ENCODE measurements around the gene AMZ2.
A peak's percentile ranks its signal among the peaks of the same experiment; 100 is the strongest.

AMZ2 gene

DNA sequence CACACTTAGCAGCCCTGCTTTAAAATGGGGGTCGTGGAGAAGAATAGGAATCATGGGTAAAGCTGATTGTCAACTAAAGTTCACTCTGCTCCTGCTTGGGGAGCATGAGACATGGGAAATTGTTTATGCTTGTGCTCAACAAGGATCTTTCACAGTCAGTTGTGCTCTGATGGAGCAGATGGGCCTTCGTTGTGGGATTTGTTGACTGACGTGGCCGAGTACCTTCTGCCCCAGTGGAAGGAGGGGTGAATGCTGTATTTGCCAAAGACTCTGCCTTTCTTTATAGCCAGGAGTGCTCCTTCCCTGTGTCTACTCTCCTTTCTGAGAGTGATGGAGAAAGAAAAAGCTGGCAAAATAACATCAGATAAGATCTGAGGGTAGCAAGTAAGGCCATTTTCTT lies 54.8 kb downstream of the AMZ2 start:
- H4K8ac ChIP-seq (ENCODE audit: low read length), result peak overlapping the region; percentile 32
- no peak for DNase-seq
- 78% methylated on average over 4 of the region's 4 CpGs for WGBS

DNA sequence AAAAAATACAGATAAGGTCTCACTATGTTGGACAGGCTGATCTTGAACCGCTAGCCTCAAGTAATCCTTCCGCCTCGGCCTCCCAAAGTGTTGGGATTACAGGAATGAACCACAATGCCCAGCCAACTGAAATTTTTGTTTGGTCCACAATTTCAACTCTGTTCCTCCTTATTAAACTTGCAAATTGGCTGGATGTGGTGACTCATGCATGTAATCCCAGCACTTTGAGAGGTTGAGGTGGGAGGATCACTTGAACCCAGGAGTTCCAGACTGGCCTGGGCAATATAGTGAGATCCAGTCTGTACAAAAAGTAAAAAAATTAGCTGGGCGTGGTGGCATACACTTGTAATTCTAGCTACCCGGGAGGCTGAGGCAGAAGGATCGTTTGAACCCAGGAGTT lies 56.9 kb downstream of the AMZ2 start:
- no peak overlapping the region for H3K18ac ChIP-seq (ENCODE audit: low read depth in 1 of 2, low read length in 2 of 2)
- H3K4me3 ChIP-seq (ENCODE audit: insufficient read depth in 1 of 2, low read depth in 1 of 2, low read length in 2 of 2), result no peak overlapping the region
- H2BK5ac ChIP-seq (ENCODE audit: low read depth, low read length, poor library complexity, severe bottlenecking), result no peak overlapping the region
- H4K8ac ChIP-seq (ENCODE audit: low read length), result no peak overlapping the region
- peak overlapping the region; percentile 30 for H2BK120ac ChIP-seq (ENCODE audit: low read depth, low read length)
- no peak overlapping the region for H3K23ac ChIP-seq (ENCODE audit: low read length in 2 of 2)
- H3K79me1 ChIP-seq (replicated peaks; ENCODE audit: low read length, poor library complexity, severe bottlenecking), result no peaks in the 10 kb centered on the region
- H3K4me1 ChIP-seq (ENCODE audit: control insufficient read depth, insufficient read depth, low read depth, low read length), result peaks cover 5% of the 10 kb centered on the region
- no peak overlapping the region for H2BK15ac ChIP-seq (ENCODE audit: low read depth, poor library complexity, severe bottlenecking)
- no peak overlapping the region for H3K9ac ChIP-seq (ENCODE audit: low read length)
- DNase-seq, result no peak
- H4K91ac ChIP-seq (ENCODE audit: low read length), result no peak overlapping the region
- H3K9me3 ChIP-seq (ENCODE audit: control insufficient read depth, low read length), result peaks cover 5% of the 10 kb centered on the region
- no peak overlapping the region for H3K27ac ChIP-seq (ENCODE audit: low read length, poor library complexity, severe bottlenecking)
- H3K27me3 ChIP-seq (ENCODE audit: control insufficient read depth in 1 of 2, insufficient read depth in 1 of 2, low read length in 2 of 2), result peaks cover 0 to 9% of the 10 kb centered on the region in 2 experiments
- H2AK5ac ChIP-seq (ENCODE audit: low read length, severe bottlenecking), result no peak overlapping the region
- H2BK12ac ChIP-seq (ENCODE audit: low read length in 2 of 2), result no peak overlapping the region
- H2AFZ ChIP-seq (ENCODE audit: low read depth, low read length), result no peak overlapping the region
- peak overlapping the region in 1 of 2 experiments; percentile 12 for H3K4ac ChIP-seq (ENCODE audit: low read depth in 1 of 2, low read length in 2 of 2)
- H3K4me2 ChIP-seq (ENCODE audit: low read length, poor library complexity, severe bottlenecking), result no peak overlapping the region
- WGBS, result 95% methylated on average over 5 of the region's 6 CpGs
- peaks cover 0 to 3% of the 10 kb centered on the region in 2 experiments for H3K36me3 ChIP-seq (ENCODE audit: control insufficient read depth in 1 of 2, insufficient read depth in 2 of 2, low read depth in 1 of 2, low read length in 2 of 2)
- H3K14ac ChIP-seq (ENCODE audit: low read length in 2 of 2), result no peak overlapping the region

More for the DNA sequence above, 54.8 kb downstream of the AMZ2 start:
- no peak overlapping the region for H2AK5ac ChIP-seq (ENCODE audit: low read length, severe bottlenecking)
- H3K4me2 ChIP-seq (ENCODE audit: low read length, poor library complexity, severe bottlenecking), result no peak overlapping the region
- H3K4ac ChIP-seq (ENCODE audit: low read depth in 1 of 2, low read length in 2 of 2), result peak overlapping the region in 1 of 2 experiments; percentile 43
- H4K91ac ChIP-seq (ENCODE audit: low read length), result peak overlapping the region; percentile 47
- peak overlapping the region; percentile 17 for H3K27ac ChIP-seq (ENCODE audit: low read length, poor library complexity, severe bottlenecking)
- H3K79me1 ChIP-seq (replicated peaks; ENCODE audit: low read length, poor library complexity, severe bottlenecking), result no peaks in the 10 kb centered on the region
- H2BK12ac ChIP-seq (ENCODE audit: low read length in 2 of 2), result peak overlapping the region; percentile 11 to 83
- H2BK120ac ChIP-seq (ENCODE audit: low read depth, low read length), result no peak overlapping the region
- no peak overlapping the region for H2AFZ ChIP-seq (ENCODE audit: low read depth, low read length)
- H3K36me3 ChIP-seq (ENCODE audit: control insufficient read depth in 1 of 2, insufficient read depth in 2 of 2, low read depth in 1 of 2, low read length in 2 of 2), result no peaks in the 10 kb centered on the region
- peak overlapping the region in 1 of 2 experiments; percentile 38 for H3K18ac ChIP-seq (ENCODE audit: low read depth in 1 of 2, low read length in 2 of 2)
- peaks cover 5% of the 10 kb centered on the region for H3K9me3 ChIP-seq (ENCODE audit: control insufficient read depth, low read length)
- peaks cover 0 to 9% of the 10 kb centered on the region in 2 experiments for H3K27me3 ChIP-seq (ENCODE audit: control insufficient read depth in 1 of 2, insufficient read depth in 1 of 2, low read length in 2 of 2)
- no peak overlapping the region for H3K14ac ChIP-seq (ENCODE audit: low read length in 2 of 2)
- H3K9ac ChIP-seq (ENCODE audit: low read length), result no peak overlapping the region
- H3K23ac ChIP-seq (ENCODE audit: low read length in 2 of 2), result no peak overlapping the region
- no peak overlapping the region for H2BK15ac ChIP-seq (ENCODE audit: low read depth, poor library complexity, severe bottlenecking)
- H3K4me1 ChIP-seq (ENCODE audit: control insufficient read depth, insufficient read depth, low read depth, low read length), result peaks cover 5% of the 10 kb centered on the region
- no peak overlapping the region for H3K4me3 ChIP-seq (ENCODE audit: insufficient read depth in 1 of 2, low read depth in 1 of 2, low read length in 2 of 2)
- H2BK5ac ChIP-seq (ENCODE audit: low read depth, low read length, poor library complexity, severe bottlenecking), result no peak overlapping the region

DNA sequence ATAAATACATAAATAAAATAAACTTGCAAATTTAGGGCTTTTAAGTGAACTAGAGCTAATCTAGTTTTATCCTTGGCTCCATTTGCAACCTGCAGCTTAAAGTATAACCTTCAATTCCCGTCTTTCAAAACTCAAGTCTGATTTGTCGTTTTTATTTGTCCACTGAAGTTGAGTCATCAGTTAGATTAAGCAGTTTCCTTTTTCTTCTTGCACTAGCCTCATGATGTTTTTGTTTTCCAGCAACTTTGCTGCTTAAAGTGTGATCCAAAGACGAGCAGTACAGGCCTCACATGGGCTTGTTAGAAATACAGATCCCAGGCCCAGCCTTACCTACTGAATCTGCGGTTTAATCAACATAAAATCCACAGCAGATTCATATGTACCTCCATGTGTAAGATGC lies 57.3 kb downstream of the AMZ2 start:
- WGBS, result 70% methylated on average over 4 of the region's 4 CpGs
- DNase-seq, result peak; percentile 48
- Histone ChIP-seq H2BK120ac (ENCODE audit: low read depth, low read length) (no peak overlapping the region), H3K9me3 (ENCODE audit: control insufficient read depth, low read length) (peaks cover 5% of the 10 kb centered on the region), H2BK5ac (ENCODE audit: low read depth, low read length, poor library complexity, severe bottlenecking) (no peak overlapping the region), H3K27me3 (ENCODE audit: control insufficient read depth in 1 of 2, insufficient read depth in 1 of 2, low read length in 2 of 2) (peaks cover 0 to 9% of the 10 kb centered on the region in 2 experiments), H4K91ac (ENCODE audit: low read length) (no peak overlapping the region), H3K4ac (ENCODE audit: low read depth in 1 of 2, low read length in 2 of 2) (no peak overlapping the region), H4K8ac (ENCODE audit: low read length) (no peak overlapping the region), H2BK15ac (ENCODE audit: low read depth, poor library complexity, severe bottlenecking) (no peak overlapping the region), H3K23ac (ENCODE audit: low read length in 2 of 2) (no peak overlapping the region), H3K27ac (ENCODE audit: low read length, poor library complexity, severe bottlenecking) (no peak overlapping the region), H3K36me3 (ENCODE audit: control insufficient read depth in 1 of 2, insufficient read depth in 2 of 2, low read depth in 1 of 2, low read length in 2 of 2) (peaks cover 0 to 3% of the 10 kb centered on the region in 2 experiments), H3K18ac (ENCODE audit: low read depth in 1 of 2, low read length in 2 of 2) (no peak overlapping the region), H3K14ac (ENCODE audit: low read length in 2 of 2) (no peak overlapping the region), H3K4me1 (ENCODE audit: control insufficient read depth, insufficient read depth, low read depth, low read length) (peaks cover 5% of the 10 kb centered on the region), H3K79me1 (replicated peaks; ENCODE audit: low read length, poor library complexity, severe bottlenecking) (no peaks in the 10 kb centered on the region), H2AK5ac (ENCODE audit: low read length, severe bottlenecking) (no peak overlapping the region), H2BK12ac (ENCODE audit: low read length in 2 of 2) (no peak overlapping the region), H3K9ac (ENCODE audit: low read length) (no peak overlapping the region), H2AFZ (ENCODE audit: low read depth, low read length) (no peak overlapping the region), H3K4me3 (ENCODE audit: insufficient read depth in 1 of 2, low read depth in 1 of 2, low read length in 2 of 2) (no peak overlapping the region), H3K4me2 (ENCODE audit: low read length, poor library complexity, severe bottlenecking) (no peak overlapping the region)

All from mesenchymal stem cell (in vitro differentiated cells and primary cell).